ENCODE measurements around the gene THSD4.

DNA sequence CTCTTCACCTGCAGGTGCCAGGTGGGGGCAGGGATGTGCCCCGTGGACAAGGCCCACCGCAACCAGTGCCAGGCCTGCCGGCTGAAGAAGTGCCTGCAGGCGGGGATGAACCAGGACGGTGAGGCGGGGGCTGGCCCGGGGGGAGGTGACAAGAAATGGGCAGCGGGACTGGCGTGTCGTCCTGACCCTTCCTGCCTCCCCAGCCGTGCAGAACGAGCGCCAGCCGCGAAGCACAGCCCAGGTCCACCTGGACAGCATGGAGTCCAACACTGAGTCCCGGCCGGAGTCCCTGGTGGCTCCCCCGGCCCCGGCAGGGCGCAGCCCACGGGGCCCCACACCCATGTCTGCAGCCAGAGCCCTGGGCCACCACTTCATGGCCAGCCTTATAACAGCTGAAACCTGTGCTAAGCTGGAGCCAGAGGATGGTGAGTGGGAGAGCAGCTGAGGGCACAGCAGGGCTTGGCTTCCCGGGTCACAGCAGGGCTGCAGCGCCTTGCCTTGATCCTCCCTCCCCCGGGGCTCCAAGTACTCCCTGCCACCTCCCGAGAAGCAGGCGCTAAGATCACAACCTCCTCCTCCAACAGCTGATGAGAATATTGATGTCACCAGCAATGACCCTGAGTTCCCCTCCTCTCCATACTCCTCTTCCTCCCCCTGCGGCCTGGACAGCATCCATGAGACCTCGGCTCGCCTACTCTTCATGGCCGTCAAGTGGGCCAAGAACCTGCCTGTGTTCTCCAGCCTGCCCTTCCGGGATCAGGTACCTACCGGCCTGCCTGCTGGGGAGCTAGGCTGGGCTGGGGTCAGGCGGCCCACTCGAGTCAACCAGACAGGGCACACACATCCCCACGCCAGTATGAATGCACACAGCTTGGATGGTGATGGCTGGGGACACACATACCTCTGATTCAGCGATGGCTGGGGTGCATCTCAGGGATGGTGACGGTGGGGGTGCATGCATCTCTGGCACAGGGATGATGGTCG, 696.8 kb downstream of the THSD4 start:
- no peak for TF ChIP-seq EZH2 (IDR thresholded peaks at IDR 0.05; ENCODE audit: low read depth, low read length, severe bottlenecking)
- TF ChIP-seq POLR2A (IDR thresholded peaks at IDR 0.05; ENCODE audit: control extremely low read depth in 1 of 2, low read depth in 2 of 2, low read length in 2 of 2) = no peak
- TF ChIP-seq CHD1 (IDR thresholded peaks at IDR 0.05; ENCODE audit: low read depth, low read length) = no peak
- no peak for TF ChIP-seq CTCF (IDR thresholded peaks at IDR 0.05; ENCODE audit: control extremely low read depth in 1 of 3, insufficient read depth in 1 of 3, low read depth in 1 of 3, low read length in 3 of 3)
- TF ChIP-seq TBP (IDR thresholded peaks at IDR 0.05; ENCODE audit: low read depth, low read length) = no peak

Data from H1 (cell line).